ENCODE results near the gene BEND3. TPM values are rescaled to one million over a fixed set of nuclear protein-coding genes. Genes with fewer than 3 reads are reported as not detected.

The BEND3 gene
- total RNA-seq, 1 donor from 2014 or later = 4.5 TPM

- H3K27me3 Mint-ChIP-seq (ENCODE audit: unreplicated experiment) = peaks cover 13% of the 10 kb centered on the region
- H3K36me3 Mint-ChIP-seq (ENCODE audit: unreplicated experiment) = no peaks in the 10 kb centered on the region
- no peaks in the 10 kb centered on the region for H3K9me3 Mint-ChIP-seq (ENCODE audit: unreplicated experiment)
- peak overlapping the region; percentile 41 for H3K27ac Mint-ChIP-seq (ENCODE audit: unreplicated experiment)
- H3K4me3 Mint-ChIP-seq (ENCODE audit: unreplicated experiment) = peak overlapping the region; percentile 77
- no peak for DNase-seq (ENCODE audit: extremely low spot score, unreplicated experiment)
- peaks cover 20% of the 10 kb centered on the region for H3K4me1 Mint-ChIP-seq (ENCODE audit: unreplicated experiment)
- TF ChIP-seq CTCF (IDR thresholded peaks at IDR 0.05) = no peak
Observed at GRCh38 chr6:107115695-107116327, 496 bp upstream of the BEND3 start.

GRCh38 chr6:107114213-107114925 is 946 bp downstream of the BEND3 start:
- no peaks in the 10 kb centered on the region for H3K9me3 Mint-ChIP-seq (ENCODE audit: unreplicated experiment)
- peak; percentile 96 for DNase-seq (ENCODE audit: extremely low spot score, unreplicated experiment)
- H3K36me3 Mint-ChIP-seq (ENCODE audit: unreplicated experiment) = no peaks in the 10 kb centered on the region
- peak overlapping the region; percentile 73 for H3K27ac Mint-ChIP-seq (ENCODE audit: unreplicated experiment)
- peaks cover 13% of the 10 kb centered on the region for H3K27me3 Mint-ChIP-seq (ENCODE audit: unreplicated experiment)
- H3K4me1 Mint-ChIP-seq (ENCODE audit: unreplicated experiment) = peaks cover 20% of the 10 kb centered on the region
- peak overlapping the region; percentile 75 for H3K4me3 Mint-ChIP-seq (ENCODE audit: unreplicated experiment)
- peak; percentile 97 for TF ChIP-seq CTCF (IDR thresholded peaks at IDR 0.05)

- no peak overlapping the region for H3K4me3 Mint-ChIP-seq (ENCODE audit: unreplicated experiment)
- no peak overlapping the region for H3K27ac Mint-ChIP-seq (ENCODE audit: unreplicated experiment)
Observed at GRCh38 chr6:107110200-107110599, 5.1 kb downstream of the BEND3 start.

GRCh38 chr6:107108201-107108890 is 7.0 kb downstream of the BEND3 start:
- DNase-seq (ENCODE audit: extremely low spot score, unreplicated experiment) = no peak
- Mint-ChIP-seq H3K27ac (ENCODE audit: unreplicated experiment) (no peak overlapping the region), H3K4me1 (ENCODE audit: unreplicated experiment) (peaks cover 1% of the 10 kb centered on the region), H3K27me3 (ENCODE audit: unreplicated experiment) (no peaks in the 10 kb centered on the region), H3K36me3 (ENCODE audit: unreplicated experiment) (no peaks in the 10 kb centered on the region), H3K4me3 (ENCODE audit: unreplicated experiment) (no peak overlapping the region), H3K9me3 (ENCODE audit: unreplicated experiment) (no peaks in the 10 kb centered on the region)
- no peak for TF ChIP-seq CTCF (IDR thresholded peaks at IDR 0.05)

More at GRCh38 chr6:107110200-107110599, 5.1 kb downstream of the BEND3 start:
- no peaks in the 10 kb centered on the region for H3K36me3 Mint-ChIP-seq (ENCODE audit: unreplicated experiment)
- H3K27me3 Mint-ChIP-seq (ENCODE audit: unreplicated experiment) = no peaks in the 10 kb centered on the region
- no peak for DNase-seq (ENCODE audit: extremely low spot score, unreplicated experiment)
- H3K9me3 Mint-ChIP-seq (ENCODE audit: unreplicated experiment) = no peaks in the 10 kb centered on the region
- TF ChIP-seq CTCF (IDR thresholded peaks at IDR 0.05) = no peak
- peaks cover 9% of the 10 kb centered on the region for H3K4me1 Mint-ChIP-seq (ENCODE audit: unreplicated experiment)

- Mint-ChIP-seq H3K4me3 (ENCODE audit: unreplicated experiment) (no peak overlapping the region), H3K4me1 (ENCODE audit: unreplicated experiment) (no peaks in the 10 kb centered on the region), H3K27ac (ENCODE audit: unreplicated experiment) (no peak overlapping the region), H3K27me3 (ENCODE audit: unreplicated experiment) (no peaks in the 10 kb centered on the region), H3K9me3 (ENCODE audit: unreplicated experiment) (no peaks in the 10 kb centered on the region), H3K36me3 (ENCODE audit: unreplicated experiment) (no peaks in the 10 kb centered on the region)
- no peak for DNase-seq (ENCODE audit: extremely low spot score, unreplicated experiment)
- TF ChIP-seq CTCF (IDR thresholded peaks at IDR 0.05) = no peak
Observed at GRCh38 chr6:107107791-107108190, 7.5 kb downstream of the BEND3 start.

All from osteocyte (in vitro differentiated cells).